Activated naive CD4-positive, alpha-beta T cell treated with anti-CD3 and anti-CD28 coated beads, Interleukin-2, amount 50 U/mL, for 72 hours (primary cell): Measurements from ENCODE around the gene GCC1. TPM values are rescaled to one million over a fixed set of nuclear protein-coding genes. Genes with fewer than 3 reads are reported as not detected.

Experiments used
- total RNA-seq, 2 donors: library from RNA; stranded (reverse); gene quantifications; one replicate each; pipeline ENCODE4 v1.2.3, GENCODE V29; 2022

The GCC1 gene
- total RNA-seq, 2 donors from 2014 or later: 15.0 to 15.2 TPM

Other genes with a start within 250 kb of the GCC1 start
- gene ZNF800, start 192.9 kb downstream of the GCC1 start, total RNA-seq: 10 to 100 TPM; 26.4 to 33.5 TPM
- 100 to 1,000 TPM in 1 of 2 donors, 10 to 100 TPM in 1; 91.1 to 112 TPM for gene ARF5, start 2.8 kb upstream of the GCC1 start, total RNA-seq
- gene FSCN3, start 8.1 kb upstream of the GCC1 start, total RNA-seq: under 1 TPM; 0.96 to 0.97 TPM
- gene PAX4, start 32.5 kb upstream of the GCC1 start, total RNA-seq: not detected
- gene SND1, start 66.6 kb upstream of the GCC1 start, total RNA-seq: 100 to 1,000 TPM; 175 to 246 TPM